Peyer's patch (tissue), 4 donors: ENCODE measurements around the gene CXCL5.

ENCODE experiments used
- POLR2A ChIP-seq, 2 donors: fragments of 450-650 bp; IDR thresholded peaks; one replicate each; pipeline ENCODE4 v1.5.1; 2017; ENCODE audit warnings: antibody characterized with exemption in 2 of 2, mild to moderate bottlenecking in 2 of 2, moderate library complexity in 2 of 2
- TF ChIP-seq, protein P1 (sequence below), 6 experiments: fragments of 450-650 bp in 4 of 6; fragments of 200-600 bp in 2 of 6; sonication (generic) in 1 of 6; IDR thresholded peaks; one replicate each; pipeline ENCODE4 v1.5.1; 2017 to 2019; ENCODE audit warnings: antibody characterized with exemption in 6 of 6, mild to moderate bottlenecking in 3 of 6, moderate library complexity in 1 of 6

DNA sequence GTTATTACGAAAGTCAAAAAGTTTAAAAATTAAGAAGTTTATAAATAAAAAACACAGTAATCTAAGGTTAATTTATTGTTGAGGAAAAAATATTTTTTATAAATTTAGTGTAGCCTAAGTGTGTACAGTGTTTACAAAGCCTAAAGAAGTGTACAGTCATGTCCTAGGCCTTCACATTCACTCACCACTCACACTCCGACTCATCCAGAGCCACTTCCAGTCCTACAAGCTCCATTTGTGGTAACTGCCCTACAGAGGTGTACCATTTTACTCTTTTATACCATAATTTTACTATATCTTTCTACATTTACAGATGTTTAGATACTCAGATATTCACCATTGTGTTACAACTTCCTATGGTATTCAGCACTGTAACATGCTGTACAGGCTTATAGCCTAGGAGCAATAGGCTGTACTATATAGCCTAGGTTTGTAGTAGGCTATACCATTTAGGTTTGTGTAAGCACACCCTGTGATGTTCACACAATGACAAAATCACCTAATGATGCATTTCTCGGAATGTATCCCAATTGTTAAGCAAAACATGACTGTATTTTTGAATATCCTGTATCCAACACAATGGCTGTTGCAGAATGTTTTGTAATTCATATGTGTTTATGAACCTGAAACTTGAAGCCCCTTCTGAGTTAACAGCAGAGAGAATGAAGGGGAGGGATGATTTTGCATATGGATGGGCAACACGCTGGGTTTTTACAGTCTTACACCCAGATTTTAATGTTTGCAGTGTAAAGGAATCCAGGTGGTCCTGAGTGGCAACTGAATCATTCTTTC is 13.5 kb downstream of the CXCL5 start:
- TF ChIP-seq, protein P1, sequence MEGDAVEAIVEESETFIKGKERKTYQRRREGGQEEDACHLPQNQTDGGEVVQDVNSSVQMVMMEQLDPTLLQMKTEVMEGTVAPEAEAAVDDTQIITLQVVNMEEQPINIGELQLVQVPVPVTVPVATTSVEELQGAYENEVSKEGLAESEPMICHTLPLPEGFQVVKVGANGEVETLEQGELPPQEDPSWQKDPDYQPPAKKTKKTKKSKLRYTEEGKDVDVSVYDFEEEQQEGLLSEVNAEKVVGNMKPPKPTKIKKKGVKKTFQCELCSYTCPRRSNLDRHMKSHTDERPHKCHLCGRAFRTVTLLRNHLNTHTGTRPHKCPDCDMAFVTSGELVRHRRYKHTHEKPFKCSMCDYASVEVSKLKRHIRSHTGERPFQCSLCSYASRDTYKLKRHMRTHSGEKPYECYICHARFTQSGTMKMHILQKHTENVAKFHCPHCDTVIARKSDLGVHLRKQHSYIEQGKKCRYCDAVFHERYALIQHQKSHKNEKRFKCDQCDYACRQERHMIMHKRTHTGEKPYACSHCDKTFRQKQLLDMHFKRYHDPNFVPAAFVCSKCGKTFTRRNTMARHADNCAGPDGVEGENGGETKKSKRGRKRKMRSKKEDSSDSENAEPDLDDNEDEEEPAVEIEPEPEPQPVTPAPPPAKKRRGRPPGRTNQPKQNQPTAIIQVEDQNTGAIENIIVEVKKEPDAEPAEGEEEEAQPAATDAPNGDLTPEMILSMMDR (IDR thresholded peaks at IDR 0.05), result no peak
- TF ChIP-seq POLR2A (IDR thresholded peaks at IDR 0.05), result no peak
